MM.1S (cell line): Measurements from ENCODE around the gene TAS2R13.

Experiments used
- CTCF ChIP-seq: fragments of 300-600 bp; sonication (generic); IDR thresholded peaks from 2 replicates; pipeline ENCODE4 v1.5.1; 2016; ENCODE audit warnings: antibody characterized with exemption, low read length, mixed read lengths
- EZH2 ChIP-seq: fragments of 300-600 bp; sonication (generic); optimal IDR thresholded peaks from 2 replicates; pipeline ENCODE3; 2017; ENCODE audit warnings: low read depth, mild to moderate bottlenecking, antibody characterized with exemption, low read length, mixed read lengths

- TF ChIP-seq CTCF (no peak), EZH2 (no peak)
Measured at GRCh38 chr12:10926269-10926668, 16.9 kb upstream of the TAS2R13 start.
